ENCODE results near the gene AHCYL2. TPM values are rescaled to one million over a fixed set of nuclear protein-coding genes. Genes with fewer than 3 reads are reported as not detected.

AHCYL2 gene
- total and polyA plus RNA-seq, 2 of the 8 experiments (the other 6 are each of a cell fraction or from before 2014, with no cell fraction given) = 20.7 to 25.4 TPM

DNA sequence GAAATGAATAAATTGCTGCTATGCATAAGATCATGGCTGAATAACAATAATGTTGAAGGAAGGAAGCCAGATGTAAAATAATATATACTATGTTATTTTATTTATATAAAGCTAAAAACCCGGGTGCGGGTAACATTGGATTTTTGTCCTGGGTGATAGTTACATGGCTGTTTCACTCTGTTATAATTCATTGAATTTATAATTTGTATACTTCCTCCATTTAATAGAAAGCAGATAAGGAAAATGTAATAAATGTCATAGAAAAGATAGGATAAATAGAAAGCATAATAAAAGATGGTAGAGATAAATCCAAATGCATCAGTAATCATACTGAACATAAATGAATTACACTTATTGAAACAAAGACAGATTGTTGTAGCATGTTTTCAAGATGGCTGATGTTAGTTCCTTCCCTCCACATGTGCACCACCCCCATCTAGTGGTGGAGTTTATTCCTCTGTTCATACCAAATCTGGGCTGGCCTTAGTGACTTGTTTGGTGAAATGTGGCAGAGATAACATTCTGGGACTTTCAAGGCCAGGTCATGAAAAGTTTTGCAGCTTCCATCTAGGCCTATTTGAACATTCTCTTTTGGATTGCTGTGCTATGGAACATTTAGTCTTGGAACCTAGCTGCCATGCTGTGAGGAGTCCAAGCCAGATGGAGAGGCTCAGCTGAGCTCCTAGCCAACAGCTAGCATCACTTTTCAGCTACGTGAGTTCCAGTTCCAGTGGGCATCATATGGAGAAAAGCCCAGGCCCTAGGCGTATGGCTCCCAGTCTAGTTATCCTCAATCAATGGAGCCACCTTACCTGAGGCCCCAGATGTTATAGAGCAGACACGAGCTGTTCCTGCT, 46.9 kb downstream of the AHCYL2 start:
- Histone ChIP-seq H3K9me3 (ENCODE audit: insufficient read depth in 2 of 2, low read depth in 1 of 2, low read length in 1 of 2) (no peaks in the 10 kb centered on the region; a peak in 1 of 4 replicates), H3K36me3 (ENCODE audit: control insufficient read depth in 2 of 4, insufficient read depth in 4 of 4, low read length in 3 of 4) (peaks cover 0 to 9% (median 0%) of the 10 kb centered on the region in 4 experiments; a peak in 2 of 8 replicates), H2BK15ac (ENCODE audit: low read length) (no peak overlapping the region), H2BK5ac (ENCODE audit: low read depth, low read length) (no peak overlapping the region), H3K4me1 (replicated peaks in 1 of 4; ENCODE audit: control insufficient read depth in 3 of 4, insufficient read depth in 4 of 4, low read length in 3 of 4) (no peaks in the 10 kb centered on the region), H3K23ac (ENCODE audit: insufficient read length) (no peak overlapping the region), H4K5ac (ENCODE audit: insufficient read length, low read depth, low read length) (no peak overlapping the region), H2BK120ac (replicated peaks; ENCODE audit: low read depth, low read length) (no peak overlapping the region), H4K8ac (ENCODE audit: extremely low read depth, insufficient read depth, low read length) (no peak overlapping the region), H4K91ac (replicated peaks; ENCODE audit: insufficient read length, low read length) (no peak overlapping the region), H3K56ac (replicated peaks; ENCODE audit: insufficient read length, low read depth, low read length) (no peak overlapping the region), H2AFZ (ENCODE audit: low read length) (no peak overlapping the region), H3K79me1 (ENCODE audit: low read depth, low read length) (no peaks in the 10 kb centered on the region), H3K4me3 (ENCODE audit: extremely low read depth in 1 of 4, insufficient read depth in 2 of 4, low read depth in 3 of 4, low read length in 4 of 4) (no peak overlapping the region), H3K14ac (ENCODE audit: insufficient read length) (no peak overlapping the region), H3K79me2 (ENCODE audit: control insufficient read depth in 1 of 2, insufficient read depth in 2 of 2, low read length in 2 of 2) (no peaks in the 10 kb centered on the region), H2BK20ac (ENCODE audit: low read length) (no peak overlapping the region), H3K18ac (ENCODE audit: extremely low read depth, low read length) (no peak overlapping the region), H3K9ac (replicated peaks in 1 of 4; ENCODE audit: extremely low read depth in 1 of 4, low read depth in 3 of 4, low read length in 3 of 4) (no peak overlapping the region), H3K4me2 (ENCODE audit: insufficient read depth in 1 of 2, low read depth in 2 of 2, low read length in 2 of 2) (no peak overlapping the region), H3K27me3 (replicated peaks in 1 of 4; ENCODE audit: control insufficient read depth in 3 of 4, extremely low read depth in 1 of 4, insufficient read depth in 3 of 4, low read length in 3 of 4) (no peaks in the 10 kb centered on the region), H3K27ac (ENCODE audit: low read depth, low read length) (no peak overlapping the region), H2AK5ac (ENCODE audit: low read depth, low read length) (no peak overlapping the region), H4K20me1 (replicated peaks in 1 of 2; ENCODE audit: control insufficient read depth in 1 of 2, insufficient read depth in 2 of 2, low read length in 2 of 2) (peaks cover 0 to 3% of the 10 kb centered on the region in 2 experiments), H3K4ac (replicated peaks; ENCODE audit: insufficient read length, low read depth, low read length) (no peak overlapping the region), H3K23me2 (ENCODE audit: low read depth, low read length) (no peaks in the 10 kb centered on the region), H2BK12ac (ENCODE audit: low read depth, low read length) (no peak overlapping the region)
- FAIRE-seq (peak; percentile 97), DNase-seq (ENCODE audit: low read depth in 1 of 2, low spot score in 2 of 2) (peak in 1 of 2 experiments; percentile 64)
- ChIA-PET POLR2A (ENCODE audit: partially characterized antibody) (interaction anchor here (1.0 to 1.3 kb wide), 4 partner anchors 50 to 113 kb away, joined by 3 to 4 read pairs (median 3); no protein-coding TSS in a partner anchor), CTCF (ENCODE audit: partially characterized antibody) (interaction anchor here (0.6 to 6.5 kb wide), 32 partner anchors 8 to 294 kb away, joined by 3 to 142 read pairs (median 4); partner anchors contain the start of gene AHCYL2)
- 71% methylated on average over 5 of the region's 5 CpGs; no CpG with 5 or more reads in 1 of the 2 experiments for WGBS, 2 experiments (ENCODE audit: extremely low coverage in 1 of 2, insufficient coverage in 1 of 2, insufficient read length in 1 of 2, insufficient replicate concordance in 2 of 2, low coverage in 1 of 2, low lambda C conversion rate in 2 of 2, missing lambda C conversion rate in 1 of 2)
- TF ChIP-seq, protein P1, sequence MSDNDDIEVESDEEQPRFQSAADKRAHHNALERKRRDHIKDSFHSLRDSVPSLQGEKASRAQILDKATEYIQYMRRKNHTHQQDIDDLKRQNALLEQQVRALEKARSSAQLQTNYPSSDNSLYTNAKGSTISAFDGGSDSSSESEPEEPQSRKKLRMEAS (IDR thresholded peaks at IDR 0.05) = 0 out of 2 replicates have a peak, but pooled peaks have one; percentile 44
- TF ChIP-seq, protein P2, sequence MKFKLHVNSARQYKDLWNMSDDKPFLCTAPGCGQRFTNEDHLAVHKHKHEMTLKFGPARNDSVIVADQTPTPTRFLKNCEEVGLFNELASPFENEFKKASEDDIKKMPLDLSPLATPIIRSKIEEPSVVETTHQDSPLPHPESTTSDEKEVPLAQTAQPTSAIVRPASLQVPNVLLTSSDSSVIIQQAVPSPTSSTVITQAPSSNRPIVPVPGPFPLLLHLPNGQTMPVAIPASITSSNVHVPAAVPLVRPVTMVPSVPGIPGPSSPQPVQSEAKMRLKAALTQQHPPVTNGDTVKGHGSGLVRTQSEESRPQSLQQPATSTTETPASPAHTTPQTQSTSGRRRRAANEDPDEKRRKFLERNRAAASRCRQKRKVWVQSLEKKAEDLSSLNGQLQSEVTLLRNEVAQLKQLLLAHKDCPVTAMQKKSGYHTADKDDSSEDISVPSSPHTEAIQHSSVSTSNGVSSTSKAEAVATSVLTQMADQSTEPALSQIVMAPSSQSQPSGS (IDR thresholded peaks at IDR 0.05; ENCODE audit: low read length) = no peak
- TF ChIP-seq CTBP2 (IDR thresholded peaks at IDR 0.05; ENCODE audit: borderline replicate concordance, insufficient read depth, insufficient read length, low read length) (no peak), GTF2F1 (IDR thresholded peaks at IDR 0.05; ENCODE audit: borderline replicate concordance, low read depth, low read length) (no peak), POLR2A (IDR thresholded peaks at IDR 0.05; ENCODE audit: control extremely low read depth in 1 of 2, low read depth in 2 of 2, low read length in 2 of 2) (no peak), RAD21 (IDR thresholded peaks at IDR 0.05 in 1 of 2, conservative IDR thresholded peaks at IDR 0.05 in 1 of 2; ENCODE audit: low read depth in 2 of 2, low read length in 2 of 2) (peak; percentile 81 to 89), SAP30 (IDR thresholded peaks at IDR 0.05; ENCODE audit: insufficient read depth, insufficient replicate concordance, low read length) (no peak)
